ENCODE measurements around the gene HAAO. TPM values are rescaled to one million over a fixed set of nuclear protein-coding genes. Genes with fewer than 3 reads are reported as not detected.

The HAAO gene
- total and polyA plus RNA-seq, 2 of the 13 experiments (the other 11 are each of a cell fraction or from before 2014, with no cell fraction given) = 36.1 to 42.7 TPM

DNA sequence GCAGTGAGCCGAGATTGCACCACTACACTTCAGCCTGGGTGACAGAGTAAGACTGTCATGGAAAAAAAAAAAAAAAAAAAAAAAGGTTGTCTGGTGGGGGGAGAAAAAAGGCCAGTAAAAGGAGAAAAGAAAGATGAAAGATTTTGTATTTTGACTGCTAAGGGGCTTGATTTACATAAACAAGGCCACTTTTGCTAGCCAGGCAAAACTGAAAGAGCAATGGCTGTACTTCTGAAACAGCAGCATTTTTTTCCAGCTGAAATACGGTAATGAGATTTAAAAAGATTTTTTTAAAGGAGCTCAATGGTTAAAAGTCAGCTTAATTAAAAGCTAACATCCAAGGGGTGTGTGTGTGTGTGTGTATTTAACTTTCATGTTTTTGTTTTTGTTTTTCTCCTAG lies 17.2 kb downstream of the HAAO start (continued):
- TF ChIP-seq MBD4 (IDR thresholded peaks at IDR 0.05; ENCODE audit: borderline replicate concordance, low read length) = no peak
- TF ChIP-seq NR0B2 (CRISPR knock-in tag; IDR thresholded peaks at IDR 0.05) = no peak
- TF ChIP-seq SMARCE1 (IDR thresholded peaks at IDR 0.05; ENCODE audit: borderline replicate concordance) = no peak
- no peak for TF ChIP-seq SPEN (CRISPR knock-in tag; IDR thresholded peaks at IDR 0.05; ENCODE audit: low read depth)
- no peak for TF ChIP-seq PRPF4 (IDR thresholded peaks at IDR 0.05; ENCODE audit: low read depth, low read length, poor library complexity, severe bottlenecking)

DNA sequence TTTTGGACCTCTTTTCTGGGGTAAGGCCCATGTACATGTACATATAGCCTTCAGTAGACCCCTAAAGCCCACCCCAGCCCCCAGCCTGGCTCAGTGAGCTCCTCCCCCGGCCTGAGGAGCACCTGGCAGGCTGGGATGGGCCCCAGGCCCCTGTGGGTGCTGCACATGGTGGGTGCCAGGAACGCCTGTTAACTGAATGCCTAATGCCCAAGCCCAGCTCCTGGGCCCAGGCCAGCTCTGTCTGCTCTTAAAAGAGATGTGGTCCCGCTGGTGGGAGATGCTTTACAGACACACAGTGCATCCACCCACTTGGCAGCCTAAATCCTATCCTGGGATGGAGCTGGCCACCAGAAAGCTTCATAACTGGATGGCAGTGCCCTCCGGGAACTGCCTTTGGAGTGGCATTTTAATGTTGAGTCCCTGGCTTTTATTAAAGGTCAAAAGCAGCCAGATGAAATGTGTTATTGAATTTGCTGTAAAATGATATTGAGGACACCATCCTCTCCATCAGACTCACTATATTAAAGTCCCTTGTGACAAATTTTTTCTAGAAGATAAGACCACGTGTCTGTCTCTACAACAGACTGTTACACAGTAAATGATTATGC lies 20.7 kb downstream of the HAAO start:
- no TSS peak for BruUV-seq (replicated peaks)
- TF ChIP-seq ZNF879 (CRISPR knock-in tag; IDR thresholded peaks at IDR 0.05) = no peak
- TF ChIP-seq, protein P1, sequence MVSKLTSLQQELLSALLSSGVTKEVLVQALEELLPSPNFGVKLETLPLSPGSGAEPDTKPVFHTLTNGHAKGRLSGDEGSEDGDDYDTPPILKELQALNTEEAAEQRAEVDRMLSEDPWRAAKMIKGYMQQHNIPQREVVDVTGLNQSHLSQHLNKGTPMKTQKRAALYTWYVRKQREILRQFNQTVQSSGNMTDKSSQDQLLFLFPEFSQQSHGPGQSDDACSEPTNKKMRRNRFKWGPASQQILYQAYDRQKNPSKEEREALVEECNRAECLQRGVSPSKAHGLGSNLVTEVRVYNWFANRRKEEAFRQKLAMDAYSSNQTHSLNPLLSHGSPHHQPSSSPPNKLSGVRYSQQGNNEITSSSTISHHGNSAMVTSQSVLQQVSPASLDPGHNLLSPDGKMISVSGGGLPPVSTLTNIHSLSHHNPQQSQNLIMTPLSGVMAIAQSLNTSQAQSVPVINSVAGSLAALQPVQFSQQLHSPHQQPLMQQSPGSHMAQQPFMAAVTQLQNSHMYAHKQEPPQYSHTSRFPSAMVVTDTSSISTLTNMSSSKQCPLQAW (CRISPR knock-in tag; IDR thresholded peaks at IDR 0.05) = no peak
- TF ChIP-seq ZNF331 (CRISPR knock-in tag; IDR thresholded peaks at IDR 0.05) = no peak
- no peak for TF ChIP-seq BRD4 (CRISPR knock-in tag; IDR thresholded peaks at IDR 0.05)
- TF ChIP-seq HDAC1 (CRISPR knock-in tag; IDR thresholded peaks at IDR 0.05) = no peak
- TF ChIP-seq MED1 (CRISPR knock-in tag; IDR thresholded peaks at IDR 0.05) = no peak
- TF ChIP-seq HDAC2 (CRISPR knock-in tag; IDR thresholded peaks at IDR 0.05) = no peak
- TF ChIP-seq ZNF577 (CRISPR knock-in tag; IDR thresholded peaks at IDR 0.05; ENCODE audit: borderline replicate concordance, low read depth) = no peak
- no peak for TF ChIP-seq IKZF5 (CRISPR knock-in tag; IDR thresholded peaks at IDR 0.05)
- TF ChIP-seq HNRNPLL (IDR thresholded peaks at IDR 0.05; ENCODE audit: low read depth, low read length, poor library complexity, severe bottlenecking) = no peak
- Histone ChIP-seq H3K36me3 (replicated peaks in 1 of 2; ENCODE audit: control insufficient read depth in 1 of 2, insufficient read depth in 2 of 2, low read length in 2 of 2) (peaks cover 1 to 3% of the 10 kb centered on the region in 2 experiments; a peak in 4 of 5 replicates), H3K9me3 (ENCODE audit: low read length) (no peaks in the 10 kb centered on the region), H3K79me2 (ENCODE audit: insufficient read depth, low read length) (no peaks in the 10 kb centered on the region), H4K20me1 (ENCODE audit: insufficient read depth, low read length) (no peaks in the 10 kb centered on the region), H3K4me2 (ENCODE audit: low read depth, low read length) (no peak overlapping the region), H3K4me3 (replicated peaks in 1 of 3; ENCODE audit: insufficient read depth in 1 of 3, low read depth in 2 of 3, low read length in 3 of 3) (no peak overlapping the region), H3K27ac (ENCODE audit: extremely low read length, insufficient read depth, low read length) (no peak overlapping the region), H3K9ac (ENCODE audit: insufficient read depth, low read depth, low read length) (no peak overlapping the region), H3K4me1 (ENCODE audit: insufficient read depth, low read length) (peaks cover 6% of the 10 kb centered on the region; the same call in 1 of the 2 replicates), H3K27me3 (ENCODE audit: control insufficient read depth in 1 of 2, insufficient read depth in 2 of 2, low read length in 2 of 2) (no peaks in the 10 kb centered on the region), H2AFZ (ENCODE audit: low read length) (no peak overlapping the region)
- CTCF ChIA-PET (ENCODE audit: low intra/inter-chr PET ratio, low total read pairs) = no interaction called here
- intact Hi-C loops (cut with micrococcal nuclease; ENCODE audit: unreplicated experiment) = no loop called here
- ATAC-seq (no peak), DNase-seq (ENCODE audit: low spot score) (no peak), FAIRE-seq (no peak)
- 97% methylated on average over 3 of the region's 5 CpGs for WGBS (ENCODE audit: low lambda C conversion rate)
- POLR2A ChIA-PET = no interaction called here
- in situ Hi-C loops (cut with HindIII; ENCODE audit: extremely low pct_ligation_motif_present, low pct_unique_long_range_greater_than_20kb) = no loop called here
